Breast epithelium (tissue), 3 donors: ENCODE measurements around the gene ABCA13.

Experiments used
- POLR2A ChIP-seq: fragments of 450-650 bp; IDR thresholded peaks from one replicate; pipeline ENCODE4 v1.6.1; 2016; ENCODE audit warnings: antibody characterized with exemption, mild to moderate bottlenecking, moderate library complexity
- POLR2AphosphoS5 ChIP-seq, 3 donors: sonication (generic); formaldehyde crosslinking; IDR thresholded peaks; one replicate each; pipeline ENCODE4 v1.6.1; 2017; ENCODE audit warnings: antibody characterized with exemption in 3 of 3
- TF ChIP-seq, protein P1 (sequence below), 3 donors: fragments of 450-650 bp; IDR thresholded peaks; one replicate each; pipeline ENCODE4 v1.5.1; 2016 to 2017; ENCODE audit warnings: antibody characterized with exemption in 3 of 3, mild to moderate bottlenecking in 3 of 3, moderate library complexity in 3 of 3

DNA sequence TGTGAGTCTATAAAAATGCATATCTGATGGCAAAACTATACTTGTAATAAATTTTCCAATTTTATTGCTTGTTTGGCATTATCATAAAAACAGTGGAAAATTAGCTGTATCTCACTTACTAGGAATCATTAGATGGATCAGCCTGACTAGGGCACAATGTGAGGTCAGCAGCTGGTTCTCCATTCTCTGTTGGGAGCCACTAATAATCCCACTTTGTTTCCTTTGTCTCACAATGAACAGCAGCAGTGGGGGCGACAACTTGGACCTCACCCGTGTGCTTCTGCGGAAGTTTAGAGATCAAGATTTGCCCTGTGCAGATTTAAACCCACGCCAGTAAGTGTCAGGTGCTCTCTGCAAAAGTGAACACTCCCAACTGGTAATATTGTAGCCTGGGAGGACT is 295.5 kb downstream of the ABCA13 start:
- TF ChIP-seq POLR2AphosphoS5 (IDR thresholded peaks at IDR 0.05) (no peak), POLR2A (no peak)
- TF ChIP-seq, protein P1, sequence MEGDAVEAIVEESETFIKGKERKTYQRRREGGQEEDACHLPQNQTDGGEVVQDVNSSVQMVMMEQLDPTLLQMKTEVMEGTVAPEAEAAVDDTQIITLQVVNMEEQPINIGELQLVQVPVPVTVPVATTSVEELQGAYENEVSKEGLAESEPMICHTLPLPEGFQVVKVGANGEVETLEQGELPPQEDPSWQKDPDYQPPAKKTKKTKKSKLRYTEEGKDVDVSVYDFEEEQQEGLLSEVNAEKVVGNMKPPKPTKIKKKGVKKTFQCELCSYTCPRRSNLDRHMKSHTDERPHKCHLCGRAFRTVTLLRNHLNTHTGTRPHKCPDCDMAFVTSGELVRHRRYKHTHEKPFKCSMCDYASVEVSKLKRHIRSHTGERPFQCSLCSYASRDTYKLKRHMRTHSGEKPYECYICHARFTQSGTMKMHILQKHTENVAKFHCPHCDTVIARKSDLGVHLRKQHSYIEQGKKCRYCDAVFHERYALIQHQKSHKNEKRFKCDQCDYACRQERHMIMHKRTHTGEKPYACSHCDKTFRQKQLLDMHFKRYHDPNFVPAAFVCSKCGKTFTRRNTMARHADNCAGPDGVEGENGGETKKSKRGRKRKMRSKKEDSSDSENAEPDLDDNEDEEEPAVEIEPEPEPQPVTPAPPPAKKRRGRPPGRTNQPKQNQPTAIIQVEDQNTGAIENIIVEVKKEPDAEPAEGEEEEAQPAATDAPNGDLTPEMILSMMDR (IDR thresholded peaks at IDR 0.05) = no peak
